Type B pancreatic cell (in vitro differentiated cells): Measurements from ENCODE around the gene SLC25A34. TPM values are rescaled to one million over a fixed set of nuclear protein-coding genes. Genes with fewer than 3 reads are reported as not detected.

ENCODE experiments used
- DNase-seq: peaks from one replicate; pipeline ENCODE4 v3.0.0; 2021; ENCODE audit warnings: mixed read lengths; ENCODE audit not compliant: unreplicated experiment; ENCODE audit errors: extremely low spot score
- H3K27ac Mint-ChIP-seq: 2 replicates; pipeline ENCODE4 v1.8.0; 2021; ENCODE audit warnings: mild to moderate bottlenecking, mixed read lengths
- H3K27me3 Mint-ChIP-seq: 2 replicates; pipeline ENCODE4 v1.8.0; 2021; ENCODE audit warnings: mixed read lengths
- H3K36me3 Mint-ChIP-seq: 2 replicates; pipeline ENCODE4 v1.8.0; 2021; ENCODE audit warnings: mixed read lengths
- H3K4me1 Mint-ChIP-seq: one replicate; pipeline ENCODE4 v1.8.0; 2021; ENCODE audit warnings: mixed read lengths; ENCODE audit not compliant: unreplicated experiment
- H3K4me3 Mint-ChIP-seq: 2 replicates; pipeline ENCODE4 v1.8.0; 2021; ENCODE audit warnings: mild to moderate bottlenecking, mixed read lengths
- H3K9me3 Mint-ChIP-seq: 2 replicates; pipeline ENCODE4 v1.8.0; 2021; ENCODE audit warnings: mixed read lengths
- total RNA-seq: library from RNA; stranded (reverse); gene quantifications from 2 replicates; pipeline ENCODE4 v1.2.1, GENCODE V29; 2021; ENCODE audit warnings: low replicate concordance
- TF ChIP-seq, protein P1 (sequence below): fragments of 200-600 bp; sonication (generic); conservative IDR thresholded peaks from 2 replicates; pipeline ENCODE4 v1.5.0; 2021; ENCODE audit warnings: antibody characterized with exemption, mild to moderate bottlenecking

Gene SLC25A34
- total RNA-seq, 1 donor from 2014 or later: 3.8 TPM

DNA sequence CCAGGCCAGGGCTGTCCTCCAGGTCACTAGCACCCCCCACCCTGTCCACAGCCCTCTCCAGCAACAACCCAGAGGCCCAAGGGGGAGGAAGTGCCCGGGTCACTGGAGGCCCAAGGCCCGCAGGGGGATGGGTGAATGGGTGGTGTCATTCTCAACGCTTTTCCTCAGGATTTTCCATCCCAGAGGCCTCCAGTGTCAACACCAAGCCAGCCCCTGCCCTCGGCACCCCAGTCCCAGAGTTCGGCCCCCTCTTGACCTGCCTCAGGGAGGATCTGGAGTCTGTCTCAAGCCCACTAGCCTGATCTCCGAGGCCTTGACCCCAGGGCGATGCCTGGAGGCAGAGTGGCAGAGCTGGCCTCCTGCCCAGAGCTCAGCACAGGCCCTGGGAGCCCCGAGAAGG, 11.3 kb downstream of the SLC25A34 start:
- Mint-ChIP-seq H3K27ac (no peak overlapping the region), H3K9me3 (no peaks in the 10 kb centered on the region), H3K36me3 (no peaks in the 10 kb centered on the region), H3K4me1 (no peaks in the 10 kb centered on the region), H3K27me3 (no peaks in the 10 kb centered on the region), H3K4me3 (no peak overlapping the region)
- DNase-seq: no peak
- TF ChIP-seq, protein P1, sequence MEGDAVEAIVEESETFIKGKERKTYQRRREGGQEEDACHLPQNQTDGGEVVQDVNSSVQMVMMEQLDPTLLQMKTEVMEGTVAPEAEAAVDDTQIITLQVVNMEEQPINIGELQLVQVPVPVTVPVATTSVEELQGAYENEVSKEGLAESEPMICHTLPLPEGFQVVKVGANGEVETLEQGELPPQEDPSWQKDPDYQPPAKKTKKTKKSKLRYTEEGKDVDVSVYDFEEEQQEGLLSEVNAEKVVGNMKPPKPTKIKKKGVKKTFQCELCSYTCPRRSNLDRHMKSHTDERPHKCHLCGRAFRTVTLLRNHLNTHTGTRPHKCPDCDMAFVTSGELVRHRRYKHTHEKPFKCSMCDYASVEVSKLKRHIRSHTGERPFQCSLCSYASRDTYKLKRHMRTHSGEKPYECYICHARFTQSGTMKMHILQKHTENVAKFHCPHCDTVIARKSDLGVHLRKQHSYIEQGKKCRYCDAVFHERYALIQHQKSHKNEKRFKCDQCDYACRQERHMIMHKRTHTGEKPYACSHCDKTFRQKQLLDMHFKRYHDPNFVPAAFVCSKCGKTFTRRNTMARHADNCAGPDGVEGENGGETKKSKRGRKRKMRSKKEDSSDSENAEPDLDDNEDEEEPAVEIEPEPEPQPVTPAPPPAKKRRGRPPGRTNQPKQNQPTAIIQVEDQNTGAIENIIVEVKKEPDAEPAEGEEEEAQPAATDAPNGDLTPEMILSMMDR: no peak

DNA sequence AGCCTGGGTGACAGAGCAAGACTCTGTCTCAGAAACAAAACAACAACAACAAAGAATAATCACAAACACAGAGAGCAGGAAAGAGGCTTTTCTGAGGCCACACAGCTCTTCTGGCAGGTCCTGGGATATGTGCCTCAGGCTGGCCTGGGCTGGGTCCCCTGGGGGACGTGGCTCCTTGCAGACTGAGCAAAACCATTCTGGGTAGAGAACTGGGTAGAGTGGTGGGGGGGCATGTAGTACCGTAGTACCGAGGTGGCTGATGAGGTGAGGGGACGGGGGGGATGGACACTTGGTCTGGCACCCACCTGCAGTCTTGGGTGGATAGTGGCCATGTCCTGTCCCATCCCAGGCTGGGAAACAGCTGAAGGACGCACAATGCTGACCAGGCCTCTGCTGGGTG, 12.2 kb downstream of the SLC25A34 start:
- no peak overlapping the region for H3K4me3 Mint-ChIP-seq
- DNase-seq: no peak
- no peaks in the 10 kb centered on the region for H3K9me3 Mint-ChIP-seq
- no peaks in the 10 kb centered on the region for H3K4me1 Mint-ChIP-seq
- no peaks in the 10 kb centered on the region for H3K27me3 Mint-ChIP-seq
- H3K27ac Mint-ChIP-seq: no peak overlapping the region
- TF ChIP-seq, protein P1: no peak
- no peaks in the 10 kb centered on the region for H3K36me3 Mint-ChIP-seq

GRCh38 chr1:15748690-15749398, 12.8 kb downstream of the SLC25A34 start:
- TF ChIP-seq, protein P1: no peak
- DNase-seq: no peak
- no peaks in the 10 kb centered on the region for H3K4me1 Mint-ChIP-seq
- no peak overlapping the region for H3K4me3 Mint-ChIP-seq
- no peaks in the 10 kb centered on the region for H3K36me3 Mint-ChIP-seq
- no peaks in the 10 kb centered on the region for H3K9me3 Mint-ChIP-seq
- no peak overlapping the region for H3K27ac Mint-ChIP-seq
- H3K27me3 Mint-ChIP-seq: no peaks in the 10 kb centered on the region

- no peaks in the 10 kb centered on the region for H3K36me3 Mint-ChIP-seq
- DNase-seq: no peak
- TF ChIP-seq, protein P1: no peak
- no peaks in the 10 kb centered on the region for H3K27me3 Mint-ChIP-seq
- no peak overlapping the region for H3K27ac Mint-ChIP-seq
- H3K9me3 Mint-ChIP-seq: no peaks in the 10 kb centered on the region
- no peaks in the 10 kb centered on the region for H3K4me1 Mint-ChIP-seq
- no peak overlapping the region for H3K4me3 Mint-ChIP-seq
Observed at GRCh38 chr1:15749399-15750291, 13.6 kb downstream of the SLC25A34 start.

GRCh38 chr1:15750924-15751323, 14.9 kb downstream of the SLC25A34 start:
- H3K36me3 Mint-ChIP-seq: no peaks in the 10 kb centered on the region
- no peak for DNase-seq
- H3K9me3 Mint-ChIP-seq: no peaks in the 10 kb centered on the region
- peaks cover 6% of the 10 kb centered on the region for H3K4me1 Mint-ChIP-seq
- no peak overlapping the region for H3K27ac Mint-ChIP-seq
- no peak overlapping the region for H3K4me3 Mint-ChIP-seq
- TF ChIP-seq, protein P1: no peak
- H3K27me3 Mint-ChIP-seq: no peaks in the 10 kb centered on the region
